ENCODE data around the gene SIAE. TPM values are rescaled to one million over a fixed set of nuclear protein-coding genes. Genes with fewer than 3 reads are reported as not detected.

The SIAE gene
- total and polyA plus RNA-seq, 2 of the 8 experiments (the other 6 are each of a cell fraction or from before 2014, with no cell fraction given) = 2.3 to 3.7 TPM

GRCh38 chr11:124663861-124664260 lies 9.7 kb downstream of the SIAE start:
- no peak overlapping the region for H3K4ac ChIP-seq (replicated peaks; ENCODE audit: insufficient read length, low read depth, low read length)
- TF ChIP-seq EP300 (IDR thresholded peaks at IDR 0.05; ENCODE audit: borderline replicate concordance in 1 of 2, low read depth in 2 of 2, low read length in 2 of 2) (no peak), POLR2AphosphoS5 (IDR thresholded peaks at IDR 0.05; ENCODE audit: low read depth, low read length) (no peak)

More at GRCh38 chr11:124663861-124664260, 9.7 kb downstream of the SIAE start:
- Histone ChIP-seq H3K79me1 (ENCODE audit: low read depth, low read length) (no peaks in the 10 kb centered on the region), H3K36me3 (ENCODE audit: control insufficient read depth in 2 of 4, insufficient read depth in 4 of 4, low read length in 3 of 4) (no peaks in the 10 kb centered on the region), H3K9ac (replicated peaks in 1 of 4; ENCODE audit: extremely low read depth in 1 of 4, low read depth in 3 of 4, low read length in 3 of 4) (no peak overlapping the region), H4K8ac (ENCODE audit: extremely low read depth, insufficient read depth, low read length) (no peak overlapping the region), H3K27me3 (replicated peaks in 1 of 4; ENCODE audit: control insufficient read depth in 3 of 4, extremely low read depth in 1 of 4, insufficient read depth in 3 of 4, low read length in 3 of 4) (peaks cover 0 to 7% (median 0%) of the 10 kb centered on the region in 4 experiments; a peak in 3 of 7 replicates), H3K18ac (ENCODE audit: extremely low read depth, low read length) (no peak overlapping the region), H3K79me2 (ENCODE audit: control insufficient read depth in 1 of 2, insufficient read depth in 2 of 2, low read length in 2 of 2) (no peaks in the 10 kb centered on the region), H3K9me3 (ENCODE audit: insufficient read depth in 2 of 2, low read depth in 1 of 2, low read length in 1 of 2) (no peaks in the 10 kb centered on the region), H3K23me2 (ENCODE audit: low read depth, low read length) (no peaks in the 10 kb centered on the region), H3K27ac (ENCODE audit: low read depth, low read length) (no peak overlapping the region), H4K20me1 (replicated peaks in 1 of 2; ENCODE audit: control insufficient read depth in 1 of 2, insufficient read depth in 2 of 2, low read length in 2 of 2) (peaks cover 0 to 3% of the 10 kb centered on the region in 2 experiments), H2BK5ac (ENCODE audit: low read depth, low read length) (no peak overlapping the region), H2BK120ac (replicated peaks; ENCODE audit: low read depth, low read length) (no peak overlapping the region), H3K14ac (ENCODE audit: insufficient read length) (no peak overlapping the region), H4K5ac (ENCODE audit: insufficient read length, low read depth, low read length) (no peak overlapping the region), H3K4me3 (ENCODE audit: extremely low read depth in 1 of 4, insufficient read depth in 2 of 4, low read depth in 3 of 4, low read length in 4 of 4) (no peak overlapping the region), H3K4me2 (ENCODE audit: insufficient read depth in 1 of 2, low read depth in 2 of 2, low read length in 2 of 2) (no peak overlapping the region), H3K23ac (ENCODE audit: insufficient read length) (no peak overlapping the region), H3K4me1 (replicated peaks in 1 of 4; ENCODE audit: control insufficient read depth in 3 of 4, insufficient read depth in 4 of 4, low read length in 3 of 4) (no peaks in the 10 kb centered on the region), H3K56ac (replicated peaks; ENCODE audit: insufficient read length, low read depth, low read length) (no peak overlapping the region), H2BK12ac (ENCODE audit: low read depth, low read length) (no peak overlapping the region), H2BK20ac (ENCODE audit: low read length) (no peak overlapping the region), H2AK5ac (ENCODE audit: low read depth, low read length) (no peak overlapping the region), H2BK15ac (ENCODE audit: low read length) (no peak overlapping the region), H4K91ac (replicated peaks; ENCODE audit: insufficient read length, low read length) (no peak overlapping the region), H2AFZ (ENCODE audit: low read length) (no peak overlapping the region)
- ChIA-PET POLR2A (ENCODE audit: partially characterized antibody) (interaction anchor here (1.5 to 1.7 kb wide), 2 partner anchors 9 to 25 kb away, joined by 3 to 6 read pairs; partner anchors contain the start of genes SIAE and SPA17), CTCF (ENCODE audit: partially characterized antibody) (interaction anchor here (0.6 to 6.0 kb wide), 21 partner anchors 10 to 1801 kb away, joined by 3 to 42 read pairs (median 4); partner anchors contain the start of genes ESAM, ROBO3, SIAE and SPA17)
- WGBS, 2 experiments (ENCODE audit: extremely low coverage in 1 of 2, insufficient coverage in 1 of 2, insufficient read length in 1 of 2, insufficient replicate concordance in 2 of 2, low coverage in 1 of 2, low lambda C conversion rate in 2 of 2, missing lambda C conversion rate in 1 of 2) = 79% methylated on average over 2 of the region's 2 CpGs; no CpG with 5 or more reads in 1 of the 2 experiments
- DNase-seq (ENCODE audit: low read depth in 1 of 2, low spot score in 2 of 2) = no peak
- no peak for FAIRE-seq
